Transverse colon (tissue), 4 donors: Measurements from ENCODE around the gene TRAK1. TPM values are rescaled to one million over a fixed set of nuclear protein-coding genes. Genes with fewer than 3 reads are reported as not detected.

ENCODE experiments used
- DNase-seq: peaks from one replicate; pipeline ENCODE4 v3.0.0-alpha.2; 2019
- H3K27ac ChIP-seq, 4 donors: fragments of 200-600 bp; sonication (generic); 2 replicates each; pipeline ENCODE4 v1.5.1; 2016 to 2018; ENCODE audit warnings: inconsistent platforms in 4 of 4
- H3K27me3 ChIP-seq: fragments of 200-600 bp; sonication (generic); 2 replicates; pipeline ENCODE4 v1.5.1; 2017; ENCODE audit warnings: inconsistent platforms
- H3K36me3 ChIP-seq, 4 donors: fragments of 200-600 bp; sonication (generic); 2 replicates each; pipeline ENCODE4 v1.5.1; 2017 to 2019; ENCODE audit warnings: inconsistent platforms in 4 of 4
- H3K4me1 ChIP-seq, 4 donors: fragments of 200-600 bp; sonication (generic); 2 replicates each; pipeline ENCODE4 v1.5.1; 2017 to 2020; ENCODE audit warnings: inconsistent platforms in 4 of 4
- H3K4me3 ChIP-seq, 4 donors: fragments of 200-600 bp; sonication (generic); 1 replicate in 1 of 4; 2 replicates in 3 of 4; pipeline versions ENCODE4 v1.5.1 to v1.6.1; 2017 to 2019; ENCODE audit warnings: inconsistent platforms in 4 of 4
- H3K9me3 ChIP-seq, 2 donors: fragments of 200-600 bp; sonication (generic); 2 replicates each; pipeline ENCODE4 v1.5.1; 2017 to 2019; ENCODE audit warnings: inconsistent platforms in 2 of 2
- EP300 ChIP-seq: sonication (generic); formaldehyde crosslinking; IDR thresholded peaks from one replicate; pipeline ENCODE4 v1.6.1; 2017; ENCODE audit warnings: antibody characterized with exemption, low read depth
- POLR2A ChIP-seq: fragments of 450-650 bp; IDR thresholded peaks from one replicate; pipeline ENCODE4 v1.6.1; 2016; ENCODE audit warnings: antibody characterized with exemption, mild to moderate bottlenecking, moderate library complexity
- POLR2AphosphoS5 ChIP-seq, 3 donors: sonication (generic); formaldehyde crosslinking; IDR thresholded peaks; one replicate each; pipeline ENCODE4 v1.6.1; 2016; ENCODE audit warnings: antibody characterized with exemption in 3 of 3
- WGBS, 2 donors: methylation state at CpG; one replicate each; pipeline ENCODE4 v1.1.5; 2018; ENCODE audit warnings: low coverage in 1 of 2; 5-methylcytosine and 5-hydroxymethylcytosine counted together
- in situ Hi-C, 4 donors: fragments of 200-750 bp; cut with MboI; loops; one replicate each; pipeline versions ENCODE4 v1.15.0 to v1.15.1; 2017; ENCODE audit warnings: low sequenced_read_pairs in 3 of 4, low pct_ligation_motif_present in 1 of 4, low pct_unique_long_range_greater_than_20kb in 1 of 4
- intact Hi-C: fragments of 100-400 bp; cut with DNase I; formaldehyde crosslinking; loops from one replicate; pipeline ENCODE4 v1.15.1; 2023; ENCODE audit warnings: low total_unique reads
- total RNA-seq, 4 donors: library from RNA; depleted of rRNA; stranded (reverse); fragments of >200 nt; gene quantifications; one replicate each; pipeline ENCODE4 v1.1.0, GENCODE V29; 2016
- TF ChIP-seq, protein P1 (sequence below), 5 experiments: fragments of 200-600 bp in 3 of 5; fragments of 450-650 bp in 2 of 5; sonication (generic) in 3 of 5; IDR thresholded peaks; 1 replicate in 2 of 5; 2 replicates in 3 of 5; pipeline ENCODE4 v1.5.1; 2016 to 2017; ENCODE audit warnings: antibody characterized with exemption in 5 of 5, inconsistent platforms in 3 of 5, mild to moderate bottlenecking in 2 of 5, moderate library complexity in 1 of 5

The TRAK1 gene
- total RNA-seq, 4 donors from 2014 or later = 91.7 to 247 (median 115) TPM

DNA sequence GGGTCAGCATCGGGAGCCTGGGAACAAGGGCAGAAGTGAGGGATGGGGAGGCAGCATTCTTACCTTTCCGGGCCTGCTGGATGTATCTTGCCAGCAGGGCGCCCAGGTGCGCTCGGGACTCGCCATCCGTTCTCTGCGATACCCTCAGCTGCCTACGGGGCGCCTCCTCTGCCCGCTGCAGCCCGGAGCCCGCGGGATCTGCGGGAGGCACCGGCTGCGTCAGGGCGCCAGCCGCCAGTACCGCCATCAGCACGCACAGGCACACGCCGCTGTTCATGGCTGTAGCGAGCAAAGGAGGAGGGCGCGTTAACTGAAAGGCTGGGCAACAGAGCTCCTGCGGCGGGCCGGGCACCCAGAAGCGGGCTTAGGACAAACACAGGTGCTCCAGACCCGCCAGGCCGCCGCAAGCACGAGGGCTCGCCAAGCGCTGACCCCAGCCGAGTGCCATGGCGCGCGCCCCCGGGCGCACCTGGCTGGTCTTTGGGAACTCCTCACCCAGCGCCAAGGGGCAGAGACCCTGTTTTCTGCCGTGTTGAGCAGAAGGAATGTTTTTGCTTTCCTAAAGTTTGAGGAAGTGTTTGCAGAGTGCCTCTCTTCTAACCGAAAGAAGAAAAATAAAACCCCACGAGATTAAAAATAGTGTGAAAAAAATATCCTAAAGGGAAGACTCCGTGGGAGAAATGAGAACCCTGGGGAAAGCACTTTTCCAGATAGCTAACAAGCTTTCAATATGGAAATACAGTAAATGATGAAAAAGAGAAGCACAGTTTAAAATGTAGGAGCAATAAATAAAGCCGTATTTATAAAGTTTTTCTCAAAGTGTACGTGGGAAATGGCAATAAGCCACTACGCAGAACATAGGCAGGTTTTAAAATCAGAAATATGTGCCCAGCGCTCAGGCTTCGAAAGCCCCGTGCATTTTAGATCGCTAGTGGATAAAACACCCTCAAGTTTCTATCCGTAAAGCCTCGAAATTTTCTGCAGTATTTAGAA, 172.5 kb downstream of the TRAK1 start:
- intact Hi-C loops = no loop called here
- WGBS, 2 donors = 23 to 41% methylated on average over 11 to 50 of the region's 56 CpGs
- Histone ChIP-seq H3K4me3 (peak overlapping the region in 1 of 4 donors; percentile 34), H3K9me3 (no peaks in the 10 kb centered on the region), H3K27me3 (peaks cover 84% of the 10 kb centered on the region), H3K27ac (no peak overlapping the region), H3K4me1 (peaks cover 0 to 22% (median 15%) of the 10 kb centered on the region in 4 donors), H3K36me3 (no peaks in the 10 kb centered on the region)
- in situ Hi-C loops = no loop called here
- TF ChIP-seq, protein P1, sequence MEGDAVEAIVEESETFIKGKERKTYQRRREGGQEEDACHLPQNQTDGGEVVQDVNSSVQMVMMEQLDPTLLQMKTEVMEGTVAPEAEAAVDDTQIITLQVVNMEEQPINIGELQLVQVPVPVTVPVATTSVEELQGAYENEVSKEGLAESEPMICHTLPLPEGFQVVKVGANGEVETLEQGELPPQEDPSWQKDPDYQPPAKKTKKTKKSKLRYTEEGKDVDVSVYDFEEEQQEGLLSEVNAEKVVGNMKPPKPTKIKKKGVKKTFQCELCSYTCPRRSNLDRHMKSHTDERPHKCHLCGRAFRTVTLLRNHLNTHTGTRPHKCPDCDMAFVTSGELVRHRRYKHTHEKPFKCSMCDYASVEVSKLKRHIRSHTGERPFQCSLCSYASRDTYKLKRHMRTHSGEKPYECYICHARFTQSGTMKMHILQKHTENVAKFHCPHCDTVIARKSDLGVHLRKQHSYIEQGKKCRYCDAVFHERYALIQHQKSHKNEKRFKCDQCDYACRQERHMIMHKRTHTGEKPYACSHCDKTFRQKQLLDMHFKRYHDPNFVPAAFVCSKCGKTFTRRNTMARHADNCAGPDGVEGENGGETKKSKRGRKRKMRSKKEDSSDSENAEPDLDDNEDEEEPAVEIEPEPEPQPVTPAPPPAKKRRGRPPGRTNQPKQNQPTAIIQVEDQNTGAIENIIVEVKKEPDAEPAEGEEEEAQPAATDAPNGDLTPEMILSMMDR (IDR thresholded peaks at IDR 0.05) = no peak
- no peak for TF ChIP-seq EP300
- TF ChIP-seq POLR2AphosphoS5 (IDR thresholded peaks at IDR 0.05) = no peak
- TF ChIP-seq POLR2A = no peak
- DNase-seq = no peak

DNA sequence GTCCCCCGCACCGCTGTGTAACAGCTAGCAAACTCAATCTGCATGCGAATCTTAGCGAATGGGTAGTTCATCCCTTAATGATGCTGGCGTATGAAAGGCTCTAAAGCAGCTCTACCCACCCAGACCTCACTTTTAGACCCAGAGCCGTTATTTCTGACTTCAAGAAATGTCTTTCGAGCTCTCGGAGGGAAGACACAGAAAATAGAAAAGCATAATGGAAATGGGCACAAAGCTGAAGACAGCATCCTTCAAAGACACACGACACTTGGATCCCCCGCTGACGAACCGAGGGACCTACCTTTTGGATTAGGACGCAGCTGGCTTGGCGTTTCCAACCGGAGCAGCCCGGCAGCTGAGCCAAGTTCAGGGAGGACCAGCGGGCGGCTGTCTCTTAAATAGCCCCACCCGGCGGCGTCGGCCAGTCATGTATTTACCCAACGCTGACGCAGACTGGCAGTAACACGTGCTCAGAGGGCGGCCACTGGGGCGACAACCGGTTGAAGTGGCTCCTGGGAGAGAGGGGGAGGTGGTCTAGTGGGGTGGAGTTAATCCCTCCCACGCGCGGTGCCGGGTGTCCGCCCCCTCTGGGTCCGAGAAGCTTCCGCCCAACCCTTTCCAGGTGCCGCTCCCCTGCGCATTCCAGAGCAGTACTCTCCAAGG, 173.4 kb downstream of the TRAK1 start:
- in situ Hi-C loops (no loop called here), intact Hi-C loops (no loop called here)
- TF ChIP-seq EP300 = no peak
- TF ChIP-seq, protein P1 (IDR thresholded peaks at IDR 0.05) = no peak
- TF ChIP-seq POLR2A = no peak
- TF ChIP-seq POLR2AphosphoS5 (IDR thresholded peaks at IDR 0.05) = no peak
- Histone ChIP-seq H3K4me1 (peaks cover 0 to 22% (median 15%) of the 10 kb centered on the region in 4 donors), H3K4me3 (peak overlapping the region in 1 of 4 donors; percentile 13), H3K27ac (no peak overlapping the region), H3K36me3 (no peaks in the 10 kb centered on the region), H3K9me3 (no peaks in the 10 kb centered on the region), H3K27me3 (peaks cover 82% of the 10 kb centered on the region)
- DNase-seq = peak; percentile 19
- 22 to 35% methylated on average over 9 to 33 of the region's 37 CpGs for WGBS, 2 donors

DNA sequence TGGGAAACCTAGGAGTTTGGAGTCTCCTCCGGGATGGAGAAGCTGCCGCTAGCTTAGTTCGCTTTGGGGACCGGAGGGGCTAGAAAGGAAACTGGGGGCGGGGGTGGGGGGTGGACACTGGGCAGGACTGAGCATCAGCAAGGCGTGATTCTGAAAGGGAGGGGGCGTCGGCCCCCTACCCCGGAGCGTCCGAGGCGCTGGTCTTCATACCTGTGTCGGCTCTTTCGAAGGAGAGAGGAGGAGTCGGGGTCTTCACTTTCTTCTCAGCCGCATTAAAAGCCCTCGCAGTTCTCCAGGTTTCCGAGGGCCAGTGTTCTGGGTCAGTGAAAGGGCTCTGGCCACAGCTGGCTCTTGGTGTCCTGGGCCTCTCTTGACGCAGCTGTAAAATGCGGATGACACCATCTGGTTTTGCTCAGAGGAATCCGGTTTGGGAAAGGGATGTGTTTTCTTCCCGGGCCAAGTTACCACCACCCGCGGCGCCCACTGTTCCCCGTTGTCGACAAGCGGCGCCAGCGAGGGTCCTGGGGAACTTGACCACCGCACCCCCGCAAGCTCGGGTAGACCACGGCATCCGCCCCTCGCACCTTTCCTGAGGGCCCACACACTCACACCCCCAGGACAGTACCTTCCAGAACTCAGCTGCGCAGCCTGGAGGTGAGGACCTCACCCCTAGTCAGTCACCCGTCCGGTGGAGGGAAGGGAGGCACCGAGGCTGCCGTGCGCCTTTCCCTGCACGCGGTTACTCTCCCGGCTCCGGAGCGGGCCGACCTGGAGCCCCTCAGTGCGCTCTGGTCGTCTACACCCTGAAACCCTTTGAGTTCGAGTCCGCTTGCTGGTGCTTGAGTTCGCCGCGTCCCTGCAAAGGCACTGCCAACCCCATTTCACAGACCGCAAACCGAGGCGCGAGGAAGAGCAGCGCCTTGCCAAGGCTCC, 174.2 kb downstream of the TRAK1 start:
- in situ Hi-C loops (no loop called here), intact Hi-C loops (no loop called here)
- H3K27me3 ChIP-seq = peaks cover 74% of the 10 kb centered on the region

More for the DNA sequence above, 174.2 kb downstream of the TRAK1 start:
- DNase-seq = no peak
- Histone ChIP-seq H3K36me3 (no peaks in the 10 kb centered on the region), H3K4me3 (peak overlapping the region in 1 of 4 donors; percentile 13), H3K27ac (no peak overlapping the region), H3K9me3 (no peaks in the 10 kb centered on the region), H3K4me1 (peaks cover 0 to 22% (median 15%) of the 10 kb centered on the region in 4 donors)
- 30% methylated on average over 58 of the region's 60 CpGs; no CpG with 5 or more reads in 1 of the 2 donors for WGBS, 2 donors
- no peak for TF ChIP-seq EP300
- TF ChIP-seq POLR2AphosphoS5 (IDR thresholded peaks at IDR 0.05) = peak in 1 of 3 donors; percentile 17
- TF ChIP-seq, protein P1 (IDR thresholded peaks at IDR 0.05) = no peak
- TF ChIP-seq POLR2A = no peak
